ENCODE results near the gene INTS12.

DNA sequence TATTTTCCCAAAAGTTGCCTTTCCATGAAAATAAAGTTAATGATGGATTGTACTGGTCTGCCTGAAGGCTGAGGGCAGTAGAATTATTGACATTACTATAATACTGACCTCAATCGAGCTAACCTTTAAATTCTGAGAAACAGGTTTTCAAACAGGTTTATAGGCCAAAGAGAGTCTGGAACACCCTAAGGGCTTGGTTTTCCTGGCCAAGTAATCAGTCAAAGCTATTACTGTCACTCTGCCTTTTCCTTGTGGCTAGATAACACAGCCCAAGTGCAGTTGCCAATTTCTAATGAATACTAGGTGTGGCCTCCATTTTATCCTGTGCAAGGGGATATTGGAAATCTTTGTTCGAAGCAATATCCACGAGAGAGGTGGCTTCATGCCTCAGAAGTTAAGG, 75.2 kb downstream of the INTS12 start:
- no peak for TF ChIP-seq POLR2A (IDR thresholded peaks at IDR 0.05)
- TF ChIP-seq, protein P1, sequence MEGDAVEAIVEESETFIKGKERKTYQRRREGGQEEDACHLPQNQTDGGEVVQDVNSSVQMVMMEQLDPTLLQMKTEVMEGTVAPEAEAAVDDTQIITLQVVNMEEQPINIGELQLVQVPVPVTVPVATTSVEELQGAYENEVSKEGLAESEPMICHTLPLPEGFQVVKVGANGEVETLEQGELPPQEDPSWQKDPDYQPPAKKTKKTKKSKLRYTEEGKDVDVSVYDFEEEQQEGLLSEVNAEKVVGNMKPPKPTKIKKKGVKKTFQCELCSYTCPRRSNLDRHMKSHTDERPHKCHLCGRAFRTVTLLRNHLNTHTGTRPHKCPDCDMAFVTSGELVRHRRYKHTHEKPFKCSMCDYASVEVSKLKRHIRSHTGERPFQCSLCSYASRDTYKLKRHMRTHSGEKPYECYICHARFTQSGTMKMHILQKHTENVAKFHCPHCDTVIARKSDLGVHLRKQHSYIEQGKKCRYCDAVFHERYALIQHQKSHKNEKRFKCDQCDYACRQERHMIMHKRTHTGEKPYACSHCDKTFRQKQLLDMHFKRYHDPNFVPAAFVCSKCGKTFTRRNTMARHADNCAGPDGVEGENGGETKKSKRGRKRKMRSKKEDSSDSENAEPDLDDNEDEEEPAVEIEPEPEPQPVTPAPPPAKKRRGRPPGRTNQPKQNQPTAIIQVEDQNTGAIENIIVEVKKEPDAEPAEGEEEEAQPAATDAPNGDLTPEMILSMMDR (IDR thresholded peaks at IDR 0.05 in 4 of 5, conservative IDR thresholded peaks at IDR 0.05 in 1 of 5): no peak
